AG04450 (cell line): ENCODE data around the gene BRMS1L. TPM values are rescaled to one million over a fixed set of nuclear protein-coding genes. Genes with fewer than 3 reads are reported as not detected.

Experiments
- CTCF ChIA-PET: fragments of 300-600, 350-600 bp; formaldehyde crosslinking; extraction: SDS; loops from one replicate; lab custom pipeline; 2022; ENCODE audit warnings: antibody characterized with exemption, inconsistent platforms; lab: Charles Lee
- POLR2A ChIA-PET: fragments of 350-600 bp; formaldehyde crosslinking; extraction: SDS; loops from one replicate; lab custom pipeline; 2021; ENCODE audit warnings: antibody characterized with exemption, inconsistent platforms; lab: Yijun Ruan, JAX
- DNase-seq: peaks from one replicate; pipeline ENCODE4 v3.0.0-alpha.2; 2011; ENCODE audit warnings: low read depth, low spot score
- H3K27ac ChIP-seq: one replicate; pipeline ENCODE4 v1.5.1; 2012; ENCODE audit warnings: low read depth, low read length, control low read depth
- H3K27me3 ChIP-seq: one replicate; pipeline ENCODE4 v1.6.0; 2012; ENCODE audit warnings: low read length; ENCODE audit not compliant: control insufficient read depth, insufficient read depth
- H3K4me3 ChIP-seq: 2 replicates; pipeline ENCODE4 v1.5.1; 2011; ENCODE audit warnings: mild to moderate bottlenecking, low read depth, low read length, control low read depth
- H3K9me3 ChIP-seq: 2 replicates; pipeline ENCODE4 v1.5.1; 2012; ENCODE audit warnings: low read length; ENCODE audit not compliant: control insufficient read depth, insufficient read depth
- CTCF ChIP-seq: IDR thresholded peaks from 2 replicates; pipeline ENCODE4 v1.5.1; 2011; ENCODE audit warnings: low read depth, low read length, control low read depth, inconsistent platforms
- polyA plus RNA-seq: library from polyadenylated mRNA; depleted of rRNA; stranded (reverse); fragments of >200 nt; gene quantifications from 2 replicates; pipeline ENCODE4 v1.2.3, GENCODE V29; 2011

Gene BRMS1L
- polyA plus RNA-seq, 1 experiment: 8.7 TPM

DNA sequence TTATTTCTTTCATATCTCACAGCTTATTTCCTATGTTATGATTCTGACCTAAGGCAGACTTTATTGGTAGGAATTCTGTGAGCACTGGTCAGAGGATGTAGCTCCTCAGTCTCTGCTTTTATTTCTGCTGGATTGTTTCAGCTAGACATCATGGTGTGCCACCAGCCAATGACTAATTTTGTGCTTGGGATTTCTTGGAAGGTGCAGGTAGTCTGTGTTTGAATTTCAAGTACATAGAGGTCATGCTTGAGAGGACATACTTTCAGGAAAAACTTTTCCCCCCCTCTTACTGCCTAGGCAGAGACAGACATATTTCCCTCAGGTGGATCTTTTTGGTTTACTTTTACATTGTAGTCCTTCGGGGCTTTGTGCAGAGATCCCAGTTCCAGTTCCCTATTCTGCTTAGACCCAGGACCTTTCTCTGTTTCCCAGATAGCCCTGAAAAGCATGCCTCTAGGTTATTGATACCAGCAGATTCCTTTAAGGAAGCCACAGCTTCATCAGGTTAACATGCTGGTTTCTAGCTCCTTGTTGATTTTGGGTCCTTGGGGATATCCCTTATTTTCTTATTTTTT, 28.6 kb downstream of the BRMS1L start:
- TF ChIP-seq CTCF: no peak
- ChIA-PET CTCF (interaction anchor here (1.0 kb wide), 1 partner anchor 29 kb away, joined by 6 read pairs; the partner anchor contains the start of gene BRMS1L), POLR2A (interaction anchor here (1.1 kb wide), 1 partner anchor 29 kb away, joined by 4 read pairs; the partner anchor contains the start of gene BRMS1L)
- H3K27ac ChIP-seq: no peak overlapping the region
- no peaks in the 10 kb centered on the region for H3K27me3 ChIP-seq
- H3K9me3 ChIP-seq: no peaks in the 10 kb centered on the region
- no peak for DNase-seq
- no peak overlapping the region for H3K4me3 ChIP-seq

DNA sequence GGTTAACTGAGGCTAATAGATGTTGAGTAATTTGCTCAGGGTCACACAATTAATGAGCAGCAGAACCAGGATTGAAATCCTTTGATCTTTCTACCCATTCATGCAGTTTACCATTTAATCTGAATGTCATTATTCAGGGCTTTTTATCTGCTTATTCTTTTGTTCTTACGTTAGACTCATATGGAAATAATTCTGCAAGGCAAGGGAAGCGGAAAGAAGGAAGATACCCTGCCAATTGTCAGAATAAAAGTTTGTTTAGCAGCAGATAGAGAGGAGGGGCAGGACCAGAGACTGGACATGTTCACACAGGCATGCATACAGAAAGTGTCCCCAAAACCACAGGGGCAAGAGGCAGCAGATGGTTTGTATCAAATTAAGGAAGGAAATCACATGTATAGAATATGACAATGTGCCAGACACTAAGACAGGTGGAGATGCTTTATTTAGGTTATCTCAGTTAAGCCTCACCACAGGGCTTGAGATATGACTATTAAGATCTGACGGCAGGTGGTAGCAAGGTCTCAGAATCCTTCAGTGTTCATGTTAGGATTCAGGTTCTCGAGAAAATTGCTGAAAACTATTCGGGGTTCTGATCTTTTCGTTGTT, 29.8 kb downstream of the BRMS1L start:
- POLR2A ChIA-PET: no interaction called here
- no peak for TF ChIP-seq CTCF
- Histone ChIP-seq H3K27ac (no peak overlapping the region), H3K27me3 (no peaks in the 10 kb centered on the region), H3K9me3 (no peaks in the 10 kb centered on the region), H3K4me3 (no peak overlapping the region)
- no peak for DNase-seq
- CTCF ChIA-PET: no interaction called here

DNA sequence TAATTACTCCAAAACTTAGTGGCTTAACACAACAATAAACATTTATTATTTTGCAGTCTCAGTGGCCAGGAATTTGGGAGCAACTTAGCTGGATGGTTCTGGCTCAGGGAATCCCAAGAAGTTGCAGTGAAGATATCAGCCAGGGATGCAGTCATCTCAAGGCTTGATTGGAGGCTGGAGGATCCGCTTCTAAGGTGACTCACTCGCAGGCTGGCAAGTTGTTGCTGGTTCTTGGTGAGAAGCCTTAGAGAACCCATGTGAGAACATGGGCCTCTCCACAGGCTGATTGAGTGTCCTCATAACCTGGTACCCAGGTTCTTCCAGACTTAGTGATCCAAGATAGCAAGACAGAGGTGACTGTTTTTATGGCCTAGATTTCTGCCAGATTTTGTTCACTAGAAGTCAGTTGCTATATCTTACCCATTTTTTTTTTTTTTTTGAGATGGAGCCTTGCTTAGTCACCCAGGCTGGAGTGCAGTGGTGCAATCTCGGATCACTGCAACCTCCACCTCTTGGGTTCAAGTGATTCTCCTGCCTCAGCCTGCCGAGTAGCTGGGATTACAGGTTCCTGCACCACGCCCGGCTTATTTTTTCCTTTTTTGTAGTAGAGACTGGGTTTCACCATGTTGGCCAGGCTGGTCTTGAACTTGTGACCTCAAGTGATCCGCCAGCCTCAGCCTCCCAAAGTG, 32.5 kb downstream of the BRMS1L start:
- no peak for DNase-seq
- Histone ChIP-seq H3K27ac (no peak overlapping the region), H3K9me3 (no peaks in the 10 kb centered on the region), H3K27me3 (no peaks in the 10 kb centered on the region), H3K4me3 (no peak overlapping the region)
- ChIA-PET POLR2A (no interaction called here), CTCF (interaction anchor here (1.3 kb wide), 1 partner anchor 21 kb away, joined by 4 read pairs; no protein-coding TSS in a partner anchor)
- TF ChIP-seq CTCF: no peak

DNA sequence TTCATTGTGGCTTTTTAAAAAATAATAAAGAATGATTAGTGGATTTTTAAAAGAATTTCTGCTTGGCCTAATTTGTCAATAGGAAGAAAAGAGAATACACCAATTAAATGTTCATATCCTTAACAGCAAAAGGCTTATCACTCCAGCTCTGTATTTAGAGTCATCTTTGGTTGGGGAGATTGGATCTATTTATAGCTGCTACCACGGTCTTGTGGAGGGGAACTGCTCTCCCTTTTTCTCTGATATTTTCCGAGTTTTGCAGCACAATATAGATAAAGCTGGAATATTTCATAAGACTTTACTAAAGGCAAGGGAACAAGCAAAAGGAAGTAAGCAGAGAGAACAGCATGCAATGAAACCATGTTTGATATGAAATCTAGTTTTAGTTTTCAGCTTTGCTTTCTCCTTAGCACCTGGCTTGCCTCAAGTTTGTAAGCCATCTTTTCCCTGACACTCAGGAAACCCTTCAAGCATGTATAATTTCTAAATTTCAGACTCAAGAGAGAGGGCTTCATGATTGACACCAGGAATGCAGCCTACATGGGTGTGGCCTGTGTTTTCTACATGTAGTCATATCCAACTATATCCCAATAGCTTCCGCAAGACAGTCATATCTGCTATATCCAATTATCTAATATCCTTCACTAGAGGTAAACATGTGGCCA, 35.2 kb downstream of the BRMS1L start:
- H3K4me3 ChIP-seq: no peak overlapping the region
- H3K27ac ChIP-seq: no peak overlapping the region
- ChIA-PET POLR2A (no interaction called here), CTCF (interaction anchor here (0.9 kb wide), 1 partner anchor 35 kb away, joined by 3 read pairs; the partner anchor contains the start of gene BRMS1L)
- H3K9me3 ChIP-seq: no peaks in the 10 kb centered on the region
- no peak for DNase-seq
- no peak for TF ChIP-seq CTCF
- no peaks in the 10 kb centered on the region for H3K27me3 ChIP-seq
